Left kidney (tissue), 8 donors: Measurements from ENCODE around the gene PDHA1. TPM values are rescaled to one million over a fixed set of nuclear protein-coding genes. Genes with fewer than 3 reads are reported as not detected.

Experiments used
- DNase-seq: peaks from one replicate; pipeline ENCODE4 v3.0.0-alpha.2; 2013
- long read RNA-seq, 8 donors: transcript quantifications; one replicate each; lab custom pipeline, GENCODE V29; 2026
- polyA plus RNA-seq: library from polyadenylated mRNA; unstranded; fragments of 120-200 nt; gene quantifications from one replicate; pipeline ENCODE4 v1.2.1, GENCODE V29; 2013; ENCODE audit not compliant: insufficient read length

PDHA1 gene
- polyA plus RNA-seq = 254 TPM
- long read RNA-seq, donor 1, transcript PDHA1-206 (11 exons, 3,310 nt) = major isoform, 32 of 133 reads
- long read RNA-seq, donor 1, transcript PDHA1-208 (3 exons, 791 nt) = minor isoform, 8 of 133 reads
- long read RNA-seq, donor 1, transcript PDHA1-202 (4 exons, 709 nt) = minor isoform, 7 of 133 reads
- long read RNA-seq, donor 1, partial matches to known transcripts = 74 of 133 reads
- long read RNA-seq, donor 1, other reads (novel, unspliced or antisense) = 0 of 133 reads
- long read RNA-seq, donor 2, transcript PDHA1-210 (4 exons, 437 nt) = minor isoform, 6 of 130 reads
- long read RNA-seq, donor 2, transcript PDHA1-202 (4 exons, 709 nt) = minor isoform, 7 of 130 reads
- long read RNA-seq, donor 2, transcript PDHA1-206 (11 exons, 3,310 nt) = major isoform, 40 of 130 reads
- long read RNA-seq, donor 2, partial matches to known transcripts = 66 of 130 reads
- long read RNA-seq, donor 2, other reads (novel, unspliced or antisense) = 0 of 130 reads
- long read RNA-seq, donor 3, transcript PDHA1-208 (3 exons, 791 nt) = minor isoform, 6 of 153 reads
- long read RNA-seq, donor 3, transcript PDHA1-211 (4 exons, 611 nt) = minor isoform, 5 of 153 reads
- long read RNA-seq, donor 3, transcript PDHA1-202 (4 exons, 709 nt) = minor isoform, 7 of 153 reads
- long read RNA-seq, donor 3, transcript PDHA1-206 (11 exons, 3,310 nt) = major isoform, 43 of 153 reads
- long read RNA-seq, donor 3, partial matches to known transcripts = 87 of 153 reads
- long read RNA-seq, donor 3, other reads (novel, unspliced or antisense) = 0 of 153 reads
- long read RNA-seq, donor 4, partial matches to known transcripts = 0 of 4 reads
- long read RNA-seq, donor 4, other reads (novel, unspliced or antisense) = 0 of 4 reads
- long read RNA-seq, donor 5, transcript PDHA1-206 (11 exons, 3,310 nt) = major isoform, 55 of 227 reads
- long read RNA-seq, donor 5, transcript PDHA1-202 (4 exons, 709 nt) = minor isoform, 7 of 227 reads
- long read RNA-seq, donor 5, transcript PDHA1-208 (3 exons, 791 nt) = minor isoform, 6 of 227 reads
- long read RNA-seq, donor 5, partial matches to known transcripts = 143 of 227 reads
- long read RNA-seq, donor 5, other reads (novel, unspliced or antisense) = 0 of 227 reads
- long read RNA-seq, donor 6, transcript PDHA1-206 (11 exons, 3,310 nt) = major isoform, 21 of 81 reads
- long read RNA-seq, donor 6, partial matches to known transcripts = 49 of 81 reads
- long read RNA-seq, donor 6, other reads (novel, unspliced or antisense) = 0 of 81 reads
- long read RNA-seq, donor 7, transcript PDHA1-206 (11 exons, 3,310 nt) = major isoform, 51 of 174 reads
- long read RNA-seq, donor 7, transcript PDHA1-208 (3 exons, 791 nt) = minor isoform, 6 of 174 reads
- long read RNA-seq, donor 7, transcript PDHA1-211 (4 exons, 611 nt) = minor isoform, 6 of 174 reads
- long read RNA-seq, donor 7, transcript PDHA1-202 (4 exons, 709 nt) = minor isoform, 7 of 174 reads
- long read RNA-seq, donor 7, partial matches to known transcripts = 98 of 174 reads
- long read RNA-seq, donor 7, other reads (novel, unspliced or antisense) = 0 of 174 reads
- long read RNA-seq, donor 8, transcript PDHA1-206 (11 exons, 3,310 nt) = major isoform, 18 of 58 reads
- long read RNA-seq, donor 8, partial matches to known transcripts = 33 of 58 reads
- long read RNA-seq, donor 8, other reads (novel, unspliced or antisense) = 0 of 58 reads

DNA sequence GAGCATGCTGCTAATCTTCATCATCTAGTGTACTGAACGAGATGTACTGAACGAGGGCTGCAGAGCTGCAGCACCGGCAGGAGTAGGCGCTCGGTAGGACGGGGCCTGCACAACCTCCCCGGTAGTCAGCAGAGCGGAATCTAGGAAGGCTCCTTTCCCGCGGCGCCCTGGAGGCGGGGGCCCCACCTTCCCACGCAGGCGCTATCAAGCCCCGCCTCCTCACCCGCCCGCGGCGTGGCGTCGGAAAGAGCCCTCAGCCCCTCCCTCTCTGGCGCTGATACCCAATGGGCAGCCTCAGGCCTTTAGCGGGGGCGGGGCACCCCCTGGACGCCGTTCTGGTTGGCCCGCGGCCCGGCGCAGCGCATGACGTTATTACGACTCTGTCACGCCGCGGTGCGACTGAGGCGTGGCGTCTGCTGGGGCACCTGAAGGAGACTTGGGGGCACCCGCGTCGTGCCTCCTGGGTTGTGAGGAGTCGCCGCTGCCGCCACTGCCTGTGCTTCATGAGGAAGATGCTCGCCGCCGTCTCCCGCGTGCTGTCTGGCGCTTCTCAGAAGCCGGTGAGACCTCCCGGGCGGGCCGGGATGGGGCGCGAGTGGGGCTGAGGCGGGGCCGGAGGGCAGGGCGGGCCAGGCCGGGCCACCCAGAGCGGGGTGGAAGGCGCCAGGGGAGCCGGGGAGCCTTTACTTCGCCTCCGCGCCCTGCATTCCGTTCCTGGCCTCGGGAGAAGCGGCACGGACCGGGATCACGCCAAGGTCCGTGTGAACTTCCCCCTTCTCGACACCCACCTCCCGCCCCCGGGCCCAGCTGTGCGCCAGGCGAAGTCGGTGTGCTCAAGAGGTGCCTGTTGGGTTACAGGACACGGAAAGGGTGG, at the start of gene PDHA1:
TSS of gene PDHA1 (plus strand) at position 393 of the 874 bp plus-strand sequence. CDS start at position 504, 111 bp downstream.
- DNase-seq = peak; percentile 90

DNA sequence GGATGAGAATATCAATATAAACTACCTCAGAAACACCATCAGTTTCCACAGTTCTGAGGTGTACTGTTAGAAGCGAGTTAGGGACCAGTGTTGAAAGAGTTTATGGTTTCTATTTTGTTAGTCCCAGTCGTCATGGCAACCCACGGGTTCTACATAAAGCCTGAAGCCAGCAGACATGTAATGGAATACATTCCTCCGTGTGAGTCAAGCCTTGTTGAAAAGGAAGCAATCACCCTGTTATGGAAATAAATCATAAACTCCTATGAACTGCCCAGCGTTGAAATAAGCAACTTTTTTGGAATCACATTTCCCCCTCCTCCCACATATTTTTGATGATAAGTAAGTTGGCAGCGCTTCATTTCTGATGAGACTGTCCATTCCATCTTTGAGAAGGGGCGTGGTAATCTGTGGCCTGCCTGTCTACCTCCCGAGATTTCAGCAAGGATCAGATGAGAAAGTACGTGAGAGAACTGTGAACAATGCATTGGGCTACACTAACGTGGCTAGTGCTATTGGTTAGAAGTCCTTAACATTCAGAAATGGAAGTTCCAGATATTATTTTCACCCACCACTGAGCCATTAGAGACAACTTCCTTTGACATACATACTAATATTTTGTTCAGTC, 40.4 kb upstream of the PDHA1 start:
- peak; percentile 17 for DNase-seq

DNA sequence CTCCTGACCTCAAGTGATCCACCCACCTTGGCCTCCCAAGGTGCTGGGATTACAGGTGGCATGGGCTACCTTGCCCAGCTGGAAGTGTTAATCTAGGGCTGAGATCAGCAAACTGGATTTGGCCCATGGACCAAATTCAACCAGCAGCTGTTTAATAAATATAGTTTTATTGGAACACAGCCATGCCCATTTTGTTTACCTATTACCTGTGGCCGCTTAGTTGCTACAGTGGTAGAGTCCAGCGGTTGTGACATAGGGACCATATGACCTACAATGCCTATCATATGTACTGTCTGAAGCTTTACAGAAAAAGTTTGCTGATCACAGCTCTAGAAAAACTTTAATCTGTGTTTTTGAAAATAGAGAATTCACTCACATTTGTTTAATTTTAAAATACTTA, 17.2 kb upstream of the PDHA1 start:
- no peak for DNase-seq

DNA sequence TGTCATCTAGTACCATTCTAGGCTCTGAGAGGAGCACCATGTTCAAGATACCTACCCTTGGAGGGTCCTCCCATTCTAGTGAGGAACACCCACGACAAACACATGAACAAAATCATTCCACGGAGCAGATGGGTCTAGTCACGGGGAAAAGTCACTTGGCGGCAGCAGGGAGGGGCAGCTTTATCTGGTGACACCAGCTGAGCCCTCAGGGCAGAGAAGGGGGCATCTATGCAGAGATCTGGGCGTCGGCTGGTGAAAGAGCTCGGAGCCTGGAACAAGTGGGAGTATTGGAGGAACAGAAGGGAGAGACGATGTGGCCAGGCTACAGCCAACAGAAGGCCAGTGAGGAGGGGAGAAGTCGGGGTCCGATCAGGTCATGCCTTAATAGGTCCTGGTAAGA, 11.9 kb upstream of the PDHA1 start:
- no peak for DNase-seq

DNA sequence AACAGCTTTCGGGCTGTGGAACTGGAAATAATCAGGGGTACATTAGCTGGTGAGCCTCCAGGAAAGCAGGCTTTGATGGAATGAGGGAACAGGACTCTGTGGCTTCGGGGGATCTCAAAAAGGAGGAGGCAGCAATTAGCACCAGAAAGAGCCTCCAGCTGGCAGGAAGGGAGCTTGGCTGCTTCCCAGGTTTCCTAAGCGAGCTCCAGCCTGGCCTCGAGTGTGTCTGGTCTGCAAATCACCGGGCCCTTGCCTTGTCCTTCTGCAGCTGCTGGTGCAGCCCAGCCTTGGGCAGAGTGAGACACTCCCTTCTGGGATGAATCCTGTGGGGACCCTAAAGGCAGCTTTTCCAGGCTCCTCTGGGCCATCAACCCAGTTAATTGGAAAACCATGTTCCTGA, 10.7 kb upstream of the PDHA1 start:
- no peak for DNase-seq

DNA sequence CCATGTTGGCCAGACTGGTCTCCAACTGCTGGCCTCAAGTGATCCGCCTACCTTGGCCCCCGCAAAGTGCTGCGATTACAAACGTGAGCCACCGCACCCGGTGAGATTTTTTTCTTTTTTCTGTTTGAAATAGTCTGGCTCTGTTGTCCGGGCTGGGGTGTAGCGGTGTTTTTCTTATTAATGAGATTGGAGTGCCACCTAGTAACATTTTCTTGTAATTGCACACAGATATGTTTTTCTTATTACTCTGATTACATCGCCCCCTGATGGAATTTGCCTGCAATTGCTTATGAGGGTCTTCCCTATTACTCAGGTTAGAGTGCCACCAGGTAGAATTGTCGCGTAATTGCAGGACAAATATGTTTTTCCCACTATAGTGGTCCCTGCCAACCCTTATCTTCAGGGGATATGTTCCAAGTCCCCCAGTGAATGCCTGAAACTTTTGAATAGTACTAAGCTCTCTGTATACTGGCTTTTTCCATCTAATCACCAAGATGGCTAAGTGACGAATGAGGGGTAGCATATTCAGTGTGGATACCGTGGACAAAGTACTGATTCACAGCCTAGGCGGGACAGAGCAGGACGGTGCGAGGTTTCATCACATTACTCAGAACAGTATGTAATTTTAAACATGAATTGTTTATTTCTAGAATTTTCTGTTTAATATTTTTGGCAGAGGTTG, 8.6 kb upstream of the PDHA1 start:
- no peak for DNase-seq

DNA sequence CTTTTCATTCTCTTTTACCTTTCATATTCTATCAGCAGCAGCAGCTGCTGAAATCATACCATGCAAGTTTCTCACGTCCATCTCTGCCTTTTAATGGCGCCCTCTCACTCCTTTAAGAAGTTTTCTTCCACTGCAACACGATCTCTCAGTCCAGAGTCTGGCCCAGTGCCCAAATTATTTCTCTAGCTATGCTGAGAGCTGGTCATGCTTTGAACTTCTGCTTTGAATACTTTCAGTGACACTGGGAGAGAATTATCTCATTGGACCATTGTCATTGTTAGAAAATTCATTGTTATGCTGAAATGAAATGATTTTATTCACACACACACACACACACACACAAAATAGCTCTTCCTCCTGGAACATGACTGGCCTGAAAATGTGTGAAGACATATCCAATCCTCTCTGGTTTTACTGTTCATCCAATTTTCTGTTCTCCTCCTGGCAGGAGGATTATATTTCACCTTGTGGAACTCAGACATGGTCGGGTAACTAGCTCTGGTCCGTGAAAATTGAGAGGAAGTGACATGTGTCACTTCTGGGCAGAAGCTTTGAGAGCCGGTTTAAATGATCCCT, 1.3 kb upstream of the PDHA1 start:
- no peak for DNase-seq

DNA sequence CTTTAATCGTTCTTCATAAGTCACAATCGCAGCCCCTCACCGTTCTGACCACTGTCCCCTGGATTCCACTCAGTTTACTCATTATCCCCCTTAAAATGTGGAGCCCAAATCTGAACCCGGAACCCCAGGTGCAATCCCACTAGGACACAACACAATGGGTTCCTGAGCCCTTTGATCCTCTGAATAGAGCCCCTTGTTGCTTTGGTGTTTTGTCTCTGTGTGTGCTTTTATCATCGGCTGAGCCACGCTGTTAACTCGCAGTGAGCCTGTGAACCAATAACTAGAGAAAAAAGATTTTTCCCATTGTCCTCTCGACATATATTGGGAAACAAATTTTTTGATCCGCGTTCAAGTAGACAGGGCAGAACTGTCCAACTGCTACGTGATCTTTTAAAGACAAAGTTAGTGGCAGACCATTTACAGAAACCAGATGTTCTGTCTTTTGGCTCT, 617 bp upstream of the PDHA1 start:
- DNase-seq = no peak

DNA sequence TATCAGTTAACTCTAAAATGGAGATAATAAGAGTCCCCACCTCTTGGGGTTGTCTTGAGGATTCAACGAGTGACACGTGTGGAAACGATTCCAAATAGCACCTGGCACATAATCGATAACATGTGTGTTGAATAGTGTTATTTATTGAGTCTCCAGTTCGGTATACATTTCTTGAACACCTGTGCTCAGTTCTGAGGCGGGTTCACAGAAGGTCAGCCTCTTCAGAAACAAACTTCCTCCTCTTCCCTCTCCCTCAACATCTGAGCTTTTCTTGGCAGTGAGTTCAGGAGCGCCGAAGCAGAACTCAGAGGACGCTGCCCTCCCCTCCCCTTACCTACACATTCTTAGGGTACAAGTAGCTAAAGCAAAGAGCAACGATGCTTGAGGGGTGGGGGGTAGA, 934 bp downstream of the PDHA1 start:
- DNase-seq = no peak

DNA sequence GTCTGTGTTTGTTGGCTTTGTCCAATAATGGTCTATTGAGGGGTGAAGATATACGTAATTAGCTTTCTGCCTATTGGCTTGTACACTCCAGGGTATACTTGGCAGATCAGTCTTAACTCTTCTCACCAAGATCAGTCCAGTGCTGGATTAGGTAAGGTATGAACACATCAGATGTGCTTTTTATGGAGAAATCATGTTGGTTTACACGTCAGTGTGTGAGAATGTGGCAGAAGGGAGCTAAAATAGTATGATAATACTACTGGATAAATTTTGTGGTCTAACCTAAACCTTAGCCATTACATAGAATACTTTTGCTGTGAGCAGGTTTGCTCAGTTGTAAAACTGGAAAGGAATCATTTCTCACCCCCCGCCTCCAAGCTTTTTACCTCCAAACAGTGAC, 4.2 kb downstream of the PDHA1 start:
- no peak for DNase-seq

DNA sequence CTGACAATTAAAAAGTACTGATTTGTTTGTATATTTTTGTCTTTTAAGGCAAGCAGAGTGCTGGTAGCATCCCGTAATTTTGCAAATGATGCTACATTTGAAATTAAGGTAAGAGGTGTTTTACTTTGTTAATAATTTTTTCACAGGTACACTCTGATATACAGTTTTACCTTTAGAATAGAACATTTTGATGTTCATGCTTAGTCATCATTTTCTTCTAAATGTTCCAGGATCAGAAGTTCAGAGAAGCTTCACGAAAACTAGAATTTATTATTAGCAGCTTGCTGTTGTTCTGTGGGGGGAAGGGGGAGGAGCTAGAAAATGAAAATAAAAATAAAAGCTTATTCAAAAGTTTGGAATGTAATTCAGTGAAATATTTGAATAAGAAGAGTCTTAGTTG, 5.5 kb downstream of the PDHA1 start:
- no peak for DNase-seq

DNA sequence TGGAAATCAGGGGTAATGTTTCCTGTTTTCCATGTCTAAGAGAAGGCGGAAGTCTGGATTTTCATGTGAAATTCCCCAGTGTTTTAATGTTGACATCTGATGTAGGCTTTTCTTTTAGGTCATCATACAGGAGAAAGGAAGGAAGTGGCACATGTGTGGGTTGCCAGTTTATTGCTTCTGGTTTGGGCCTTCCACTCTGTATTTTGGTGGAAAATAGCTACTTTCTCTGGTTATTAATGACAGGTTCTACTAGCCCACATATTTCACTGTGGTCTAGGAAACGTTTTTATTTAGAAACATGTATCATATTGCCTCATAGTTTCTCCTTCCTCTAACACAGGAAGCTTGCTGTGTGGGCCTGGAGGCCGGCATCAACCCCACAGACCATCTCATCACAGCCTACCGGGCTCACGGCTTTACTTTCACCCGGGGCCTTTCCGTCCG, 7.2 kb downstream of the PDHA1 start:
- DNase-seq = no peak

DNA sequence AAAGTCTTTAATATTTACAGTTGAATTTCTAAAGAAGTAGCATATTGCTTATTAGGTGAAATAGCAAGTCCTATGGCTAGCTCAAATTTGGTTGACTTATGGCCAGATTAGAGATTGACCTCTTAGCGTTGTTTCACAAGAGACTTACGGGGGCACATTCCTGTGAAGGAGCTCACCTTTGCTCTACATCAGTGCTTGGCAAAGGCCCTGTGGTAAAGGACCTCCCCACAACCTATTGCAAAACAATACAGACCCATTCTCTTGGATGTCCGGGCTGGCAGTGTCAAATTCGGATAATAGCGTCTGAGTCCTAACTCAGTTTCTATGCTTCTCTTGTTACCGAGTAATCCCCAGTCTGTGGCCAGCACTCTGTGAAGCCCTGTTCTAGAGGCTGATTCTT, 10.9 kb downstream of the PDHA1 start:
- DNase-seq = no peak

DNA sequence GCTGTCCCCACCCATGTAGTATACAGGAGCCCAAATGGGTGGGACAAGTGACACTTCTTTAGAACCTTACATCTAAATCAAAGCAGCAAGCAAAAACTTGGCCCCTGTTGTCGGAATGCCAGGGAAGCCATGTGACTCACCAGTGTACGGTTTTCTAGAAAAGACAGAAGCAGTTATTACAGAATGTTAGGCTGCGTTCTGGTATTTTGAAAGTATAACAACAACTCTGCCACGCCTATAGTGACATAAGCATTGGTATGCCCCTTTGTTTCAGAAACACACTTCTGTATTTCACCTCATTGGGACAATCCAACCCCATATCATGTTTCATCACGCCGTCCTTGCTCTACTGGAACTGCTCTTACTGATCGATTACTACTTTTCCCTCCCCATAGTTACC, 14.8 kb downstream of the PDHA1 start:
- DNase-seq = no peak

DNA sequence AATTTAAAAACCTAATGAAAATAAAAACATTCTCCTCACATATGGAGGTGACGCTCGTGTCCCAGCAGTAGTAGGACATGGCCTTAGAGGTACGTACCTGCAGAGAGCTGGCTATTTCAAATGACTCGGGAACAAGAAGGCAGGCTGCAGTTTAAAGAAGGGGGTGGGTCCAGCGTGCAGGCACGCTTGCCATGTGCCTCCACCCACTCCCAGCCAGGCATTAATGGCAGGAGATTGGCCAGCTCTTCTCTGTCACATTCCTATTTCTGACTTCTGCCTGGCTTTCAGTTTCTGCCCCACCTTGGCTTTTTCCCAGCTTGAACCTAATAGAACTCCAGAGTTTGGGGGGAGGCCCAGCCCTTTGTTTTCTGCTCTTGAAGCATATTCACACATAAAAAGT, 17.2 kb downstream of the PDHA1 start:
- DNase-seq = no peak

DNA sequence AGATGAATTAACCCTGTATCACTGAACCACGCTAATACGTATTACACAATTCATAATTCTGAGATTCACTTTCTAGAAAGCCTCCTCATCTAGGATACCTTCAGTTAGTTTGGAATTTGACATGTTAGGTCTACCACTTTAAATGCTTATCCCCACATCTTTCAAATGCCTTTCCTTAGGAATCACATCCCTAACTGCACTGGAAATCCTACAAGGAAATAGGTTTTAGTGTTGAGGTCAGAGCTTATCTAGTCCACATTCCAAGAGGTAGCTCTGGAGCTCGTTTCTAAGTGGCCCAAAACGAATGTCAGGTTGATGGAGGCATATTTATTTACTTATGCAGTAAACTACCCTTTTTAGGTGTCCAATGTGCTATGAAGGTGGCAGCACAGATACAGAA, 18.0 kb downstream of the PDHA1 start:
- DNase-seq = no peak

DNA sequence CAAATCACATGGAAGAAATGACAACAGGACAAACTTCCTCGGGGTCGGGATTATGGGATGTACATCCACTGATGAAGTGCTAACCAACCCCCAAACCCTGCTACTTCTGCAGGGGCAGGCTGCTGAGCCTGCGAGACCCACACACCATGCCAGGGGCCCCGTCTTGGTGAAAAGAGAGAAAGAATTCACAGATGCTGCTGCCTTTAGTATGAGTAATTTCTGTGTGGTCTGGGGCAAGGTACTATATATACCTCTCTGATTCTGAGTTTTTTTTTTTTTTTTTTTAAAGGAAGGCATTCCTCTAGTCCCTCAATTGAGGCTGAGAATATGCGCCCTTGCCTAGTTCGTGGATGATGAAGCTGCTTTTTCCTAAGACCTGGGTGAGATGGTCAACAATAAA, 24.8 kb downstream of the PDHA1 start:
- no peak for DNase-seq

DNA sequence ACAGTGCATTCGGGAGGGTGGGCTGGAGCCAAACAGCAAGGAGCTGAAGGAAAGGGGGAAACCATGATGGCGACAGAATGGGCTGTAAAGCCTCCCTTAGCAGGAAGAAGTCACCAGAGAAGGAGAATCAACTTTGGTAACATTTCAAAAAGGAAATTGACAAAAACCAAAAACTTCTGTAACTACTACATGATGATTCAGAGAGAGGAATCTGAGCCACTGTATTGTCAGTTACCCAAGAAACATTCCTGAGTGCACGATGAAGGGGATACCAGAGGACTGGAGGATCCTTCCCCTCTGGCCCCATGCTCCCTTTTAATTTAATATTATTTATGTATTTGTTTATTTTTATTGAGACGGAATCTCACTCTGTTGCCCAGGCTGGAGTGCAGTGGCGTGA, 26.3 kb downstream of the PDHA1 start:
- no peak for DNase-seq

DNA sequence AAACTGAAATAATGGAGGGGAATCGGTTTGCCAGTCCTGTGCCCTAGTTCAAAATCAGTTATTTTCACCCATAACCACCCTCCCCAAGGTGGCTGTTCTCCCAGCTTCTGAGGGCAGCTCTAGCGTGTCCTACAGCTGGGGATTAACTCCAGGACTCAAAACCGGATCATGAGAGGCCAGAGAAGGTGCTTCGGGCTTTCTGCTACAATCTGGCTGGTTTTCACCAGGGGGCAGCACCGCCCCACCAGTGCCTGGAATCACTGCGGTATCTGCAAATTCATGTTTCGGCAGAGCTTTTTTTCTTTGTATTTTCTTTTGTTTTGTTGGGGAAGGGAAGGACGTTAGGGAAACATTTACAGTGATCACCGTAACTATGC, 28.4 kb downstream of the PDHA1 start:
- DNase-seq = peak; percentile 64
